ENCODE results near the gene LARP1. TPM values are rescaled to one million over a fixed set of nuclear protein-coding genes. Genes with fewer than 3 reads are reported as not detected.

Gene LARP1
- 100 to 1,000 TPM; 108 to 195 (median 119) TPM for total RNA-seq
- polyA plus RNA-seq, result 10 to 100 TPM; 35.8 to 50.4 TPM

DNA sequence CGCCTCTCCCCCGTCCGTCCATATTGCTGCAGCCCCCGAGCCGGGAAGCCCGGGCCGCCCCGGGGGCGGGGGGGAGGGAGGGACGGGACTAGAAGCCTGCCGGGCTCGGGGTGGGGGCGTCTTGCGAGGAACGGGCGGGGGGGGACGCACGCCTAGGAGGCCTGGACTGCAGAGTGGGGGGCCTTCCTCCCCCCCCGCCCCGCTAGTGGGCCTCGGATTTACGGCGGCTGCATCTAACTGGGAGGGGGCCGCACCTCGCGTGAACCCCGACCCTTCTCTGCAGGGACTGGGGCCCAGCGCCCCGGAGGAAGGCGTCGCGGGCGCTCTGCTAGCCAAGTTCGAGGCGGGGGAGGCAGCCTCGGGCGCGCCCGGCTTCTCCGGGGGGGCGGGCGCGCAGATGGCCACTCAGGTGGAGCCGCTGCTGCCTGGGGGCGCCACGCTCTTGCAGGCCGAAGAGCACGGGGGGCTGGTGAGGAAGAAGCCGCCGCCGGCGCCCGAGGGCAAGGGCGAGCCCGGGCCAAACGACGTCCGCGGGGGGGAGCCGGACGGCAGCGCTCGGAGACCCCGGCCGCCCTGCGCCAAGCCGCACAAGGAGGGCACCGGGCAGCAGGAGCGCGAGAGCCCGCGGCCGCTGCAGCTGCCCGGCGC, at the start of gene LARP1:
Gene LARP1, plus strand, starts transcription at position 17 of the 648 bp plus-strand sequence. Its CDS starts 381 bp downstream, at position 398.
- H3K9me3 ChIP-seq, result no peaks in the 10 kb centered on the region
- 1% methylated on average over 60 to 75 of the region's 75 CpGs for WGBS, 2 donors
- peak within 1 kb of the TSS; percentile 93 to 99 (median 95) for H3K4me3 ChIP-seq
- peak; percentile 9 to 24 (median 14) for ATAC-seq
- peaks cover 25 to 41% (median 30%) of the 10 kb centered on the region in 3 donors for H3K4me1 ChIP-seq
- no peaks in the 10 kb centered on the region for H3K27me3 ChIP-seq
- intact Hi-C loops (cut with DNase I), result no loop called here
- DNase-seq, result peak in 4 of 6 donors; percentile 52 to 84 (median 62)
- TF ChIP-seq, protein P1, sequence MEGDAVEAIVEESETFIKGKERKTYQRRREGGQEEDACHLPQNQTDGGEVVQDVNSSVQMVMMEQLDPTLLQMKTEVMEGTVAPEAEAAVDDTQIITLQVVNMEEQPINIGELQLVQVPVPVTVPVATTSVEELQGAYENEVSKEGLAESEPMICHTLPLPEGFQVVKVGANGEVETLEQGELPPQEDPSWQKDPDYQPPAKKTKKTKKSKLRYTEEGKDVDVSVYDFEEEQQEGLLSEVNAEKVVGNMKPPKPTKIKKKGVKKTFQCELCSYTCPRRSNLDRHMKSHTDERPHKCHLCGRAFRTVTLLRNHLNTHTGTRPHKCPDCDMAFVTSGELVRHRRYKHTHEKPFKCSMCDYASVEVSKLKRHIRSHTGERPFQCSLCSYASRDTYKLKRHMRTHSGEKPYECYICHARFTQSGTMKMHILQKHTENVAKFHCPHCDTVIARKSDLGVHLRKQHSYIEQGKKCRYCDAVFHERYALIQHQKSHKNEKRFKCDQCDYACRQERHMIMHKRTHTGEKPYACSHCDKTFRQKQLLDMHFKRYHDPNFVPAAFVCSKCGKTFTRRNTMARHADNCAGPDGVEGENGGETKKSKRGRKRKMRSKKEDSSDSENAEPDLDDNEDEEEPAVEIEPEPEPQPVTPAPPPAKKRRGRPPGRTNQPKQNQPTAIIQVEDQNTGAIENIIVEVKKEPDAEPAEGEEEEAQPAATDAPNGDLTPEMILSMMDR (IDR thresholded peaks at IDR 0.05), result no peak
- no peak for FAIRE-seq
- H3K36me3 ChIP-seq, result no peaks in the 10 kb centered on the region
- H3K27ac ChIP-seq, result peak within 1 kb of the TSS; percentile 96 to 98 (median 98)

GRCh38 chr5:154706416-154706815, 48.8 kb upstream of the LARP1 start:
- intact Hi-C loops (cut with DNase I), result no loop called here
- no peak overlapping the region for H3K4me3 ChIP-seq
- DNase-seq, result no peak
- peaks cover under 1 to 5% (median 3%) of the 10 kb centered on the region in 3 donors for H3K4me1 ChIP-seq
- ATAC-seq, result no peak
- no peaks in the 10 kb centered on the region for H3K9me3 ChIP-seq
- H3K36me3 ChIP-seq, result no peaks in the 10 kb centered on the region
- WGBS, 2 donors, result 86 to 89% methylated on average over 1 of the region's 1 CpG
- FAIRE-seq, result no peak
- no peaks in the 10 kb centered on the region for H3K27me3 ChIP-seq
- TF ChIP-seq, protein P1 (IDR thresholded peaks at IDR 0.05), result no peak
- H3K27ac ChIP-seq, result no peak overlapping the region

GRCh38 chr5:154707641-154708040, 47.5 kb upstream of the LARP1 start:
- no peaks in the 10 kb centered on the region for H3K27me3 ChIP-seq
- WGBS, 2 donors, result 90% methylated on average over 5 of the region's 5 CpGs
- H3K9me3 ChIP-seq, result no peaks in the 10 kb centered on the region
- intact Hi-C loops (cut with DNase I), result no loop called here
- TF ChIP-seq, protein P1 (IDR thresholded peaks at IDR 0.05), result no peak
- FAIRE-seq (no peak), ATAC-seq (no peak), DNase-seq (no peak)
- peaks cover 0 to 4% (median 0%) of the 10 kb centered on the region in 3 donors for H3K4me1 ChIP-seq
- H3K4me3 ChIP-seq, result no peak overlapping the region
- no peak overlapping the region for H3K27ac ChIP-seq
- no peaks in the 10 kb centered on the region for H3K36me3 ChIP-seq

DNA sequence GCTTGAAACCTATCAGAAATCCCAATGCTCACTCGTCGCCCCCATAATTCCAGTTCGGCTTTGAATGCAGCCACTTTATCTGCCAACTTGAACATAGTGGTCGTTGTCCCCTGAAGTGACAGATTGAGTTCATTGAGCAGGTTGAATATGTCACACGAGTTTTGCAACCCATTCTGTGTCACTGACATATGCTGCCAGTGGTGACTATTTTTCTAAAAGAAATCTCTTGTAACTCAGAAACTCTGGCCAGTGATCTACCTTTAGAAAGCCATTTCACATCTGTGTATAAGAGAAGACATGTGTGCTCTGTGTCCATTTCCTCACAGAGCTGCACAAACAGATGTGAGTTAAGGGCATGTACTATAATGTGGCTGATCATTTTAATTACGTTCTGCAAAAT, 47.0 kb upstream of the LARP1 start:
- DNase-seq (no peak), FAIRE-seq (no peak), ATAC-seq (no peak)
- Histone ChIP-seq H3K36me3 (no peaks in the 10 kb centered on the region), H3K4me1 (peaks cover 0 to 4% (median 0%) of the 10 kb centered on the region in 3 donors), H3K4me3 (no peak overlapping the region), H3K9me3 (no peaks in the 10 kb centered on the region), H3K27ac (no peak overlapping the region), H3K27me3 (no peaks in the 10 kb centered on the region)
- 58 to 64% methylated on average over 6 of the region's 6 CpGs for WGBS, 2 donors
- TF ChIP-seq, protein P1 (IDR thresholded peaks at IDR 0.05), result no peak
- intact Hi-C loops (cut with DNase I), result no loop called here

- no peak for FAIRE-seq
- WGBS, 2 donors, result 82 to 89% methylated on average over 5 of the region's 5 CpGs
- no peaks in the 10 kb centered on the region for H3K27me3 ChIP-seq
Measured at GRCh38 chr5:154708846-154709245, 46.3 kb upstream of the LARP1 start.

More at GRCh38 chr5:154708846-154709245, 46.3 kb upstream of the LARP1 start:
- Histone ChIP-seq H3K27ac (no peak overlapping the region), H3K9me3 (no peaks in the 10 kb centered on the region), H3K4me3 (no peak overlapping the region), H3K36me3 (no peaks in the 10 kb centered on the region), H3K4me1 (peaks cover 0 to 4% (median 0%) of the 10 kb centered on the region in 3 donors)
- DNase-seq (no peak), ATAC-seq (no peak)
- TF ChIP-seq, protein P1 (IDR thresholded peaks at IDR 0.05), result no peak
- intact Hi-C loops (cut with DNase I), result no loop called here
